GM12878 (cell line): ENCODE results near the gene PROSER2. TPM values are rescaled to one million over a fixed set of nuclear protein-coding genes. Genes with fewer than 3 reads are reported as not detected.

Experiments used
- ATAC-seq: fragments of 200-7000 bp; cut with Tn5 transposase; 3 replicates; pipeline ENCODE4 v1.9.1; 2020; ENCODE audit warnings: mild to moderate bottlenecking, moderate library complexity
- BruUV-seq: library from RNA; stranded (reverse); fragments of 400-500 nt; replicated peaks from 2 replicates; lab custom pipeline; 2021; lab: Mats Ljungman, UMichigan
- CTCF ChIA-PET: fragments of 300-600 bp; sonication (Branson Sonifier 250); formaldehyde crosslinking; extraction: SDS; loops from one replicate; lab custom pipeline; 2021; ENCODE audit warnings: inconsistent platforms; lab: Yijun Ruan, JAX
- POLR2A ChIA-PET: fragments of 350-600 bp; formaldehyde crosslinking; extraction: SDS; loops from one replicate; lab custom pipeline; 2021; ENCODE audit warnings: inconsistent platforms; lab: Charles Lee
- RAD21 ChIA-PET: fragments of 300-600 bp; sonication (Branson Sonifier 250); formaldehyde crosslinking; loops from one replicate; lab custom pipeline; 2023; ENCODE audit warnings: antibody characterized with exemption; ENCODE audit not compliant: unreplicated experiment; lab: Charles Lee
- SMC1A ChIA-PET: fragments of 300-600 bp; sonication (Branson Sonifier 250); formaldehyde crosslinking; loops from one replicate; lab custom pipeline; 2023; ENCODE audit not compliant: unreplicated experiment, uncharacterized antibody; lab: Charles Lee
- DNase-seq: peaks from one replicate; pipeline ENCODE4 v3.0.0-alpha.2; 2011; ENCODE audit warnings: low read depth, low spot score
- FAIRE-seq: peaks from 3 replicates; lab custom pipeline; 2011; peaks lifted over from hg19 to GRCh38; lab: Jason Lieb, UNC
- H2AFZ ChIP-seq: 2 replicates; pipeline ENCODE4 v1.6.0; 2011; ENCODE audit warnings: low read depth, low read length, control low read depth; ENCODE audit not compliant: control insufficient read depth
- H3K27ac ChIP-seq: 2 replicates; pipeline ENCODE4 v1.5.1; 2011; ENCODE audit warnings: control low read depth; ENCODE audit not compliant: control insufficient read depth, insufficient read depth
- H3K27me3 ChIP-seq, 2 experiments: replicated peaks in 1 of 2; 2 replicates each; pipeline versions ENCODE4 v1.6.0 to v1.6.1; 2011; ENCODE audit warnings: low read length in 1 of 2; ENCODE audit not compliant: control insufficient read depth in 2 of 2, insufficient read depth in 2 of 2
- H3K36me3 ChIP-seq, 2 experiments: 2 replicates each; pipeline ENCODE4 v1.5.1; 2011; ENCODE audit warnings: low read length in 1 of 2; ENCODE audit not compliant: control insufficient read depth in 2 of 2, insufficient read depth in 2 of 2
- H3K4me1 ChIP-seq: 2 replicates; pipeline ENCODE4 v1.6.1; 2011; ENCODE audit warnings: mild to moderate bottlenecking, low read length, moderate library complexity, mixed read lengths; ENCODE audit not compliant: control insufficient read depth, insufficient read depth
- H3K4me2 ChIP-seq: 2 replicates; pipeline ENCODE4 v1.6.0; 2011; ENCODE audit warnings: control low read depth; ENCODE audit not compliant: control insufficient read depth, insufficient read depth
- H3K4me3 ChIP-seq: fragments of 200-600 bp; sonication (generic); 2 replicates; pipeline ENCODE4 v1.5.1; 2016
- H3K79me2 ChIP-seq: 2 replicates; pipeline ENCODE4 v1.6.0; 2011; ENCODE audit warnings: low read length; ENCODE audit not compliant: control insufficient read depth, insufficient read depth
- H3K9ac ChIP-seq: 2 replicates; pipeline ENCODE4 v1.8.0; 2011; ENCODE audit warnings: low read length, control low read depth, mixed read lengths; ENCODE audit not compliant: control insufficient read depth, insufficient read depth
- H3K9me3 ChIP-seq: replicated peaks from 3 replicates; pipeline ENCODE4 v1.5.1; 2011; ENCODE audit warnings: mild to moderate bottlenecking, low read length; ENCODE audit not compliant: control insufficient read depth, insufficient read depth
- H4K20me1 ChIP-seq: 2 replicates; pipeline ENCODE4 v1.6.0; 2011; ENCODE audit not compliant: control insufficient read depth, insufficient read depth
- ASH2L ChIP-seq: fragments of 300-600, 200-600 bp; sonication (generic); IDR thresholded peaks from 2 replicates; pipeline ENCODE4 v1.6.1; 2017; ENCODE audit warnings: low read depth, mild to moderate bottlenecking, borderline replicate concordance
- IRF4 ChIP-seq: IDR thresholded peaks from 2 replicates; pipeline ENCODE4 v1.6.1; 2011; ENCODE audit warnings: low read depth, low read length
- WGBS: methylation state at CpG from one replicate; pipeline ENCODE4 v1.1.6; 2016; ENCODE audit warnings: low lambda C conversion rate; ENCODE audit not compliant: insufficient replicate concordance, insufficient coverage; ENCODE audit errors: missing lambda C conversion rate; 5-methylcytosine and 5-hydroxymethylcytosine counted together
- in situ Hi-C: fragments of 300-500 bp; cut with MboI; formaldehyde crosslinking; loops from 9 replicates; pipeline ENCODE4 v1.14.3; 2018; ENCODE audit warnings: mixed read lengths
- intact Hi-C: fragments of 100-400 bp; cut with micrococcal nuclease; formaldehyde crosslinking; loops from one replicate; pipeline ENCODE4 v1.14.2; 2022; ENCODE audit not compliant: unreplicated experiment
- polyA plus RNA-seq, 11 experiments: library from polyadenylated mRNA; depleted of rRNA in 4 of 11; unstranded in 6 of 11; stranded (reverse) in 5 of 11; fragments of >200 nt; fragmentation: Nextera tagmentation in 4 of 11; fragmentation: Illumina TruSeq in 1 of 11; extraction: Ambion mirVana in 4 of 11; extraction: Trizol in 1 of 11; gene quantifications; 1 replicate in 1 of 11; 2 replicates in 10 of 11; pipeline versions ENCODE4 v1.2.1 to v1.2.3, GENCODE V29; 2011 to 2016; ENCODE audit warnings: inconsistent platforms in 2 of 11, missing spikeins in 2 of 11, low read depth in 1 of 11
- total RNA-seq, 4 experiments: library from RNA; depleted of rRNA in 3 of 4; stranded (reverse); fragments of >200 nt in 3 of 4; fragmentation: Illumina TruSeq in 1 of 4; extraction: Trizol in 1 of 4; gene quantifications; 2 replicates each; pipeline versions ENCODE4 v1.2.1 to v1.2.3, GENCODE V29; 2013 to 2021
- TF ChIP-seq, protein P1 (sequence below): IDR thresholded peaks from 2 replicates; pipeline ENCODE4 v1.6.1; 2012; ENCODE audit warnings: mild to moderate bottlenecking, low read depth, low read length

The PROSER2 gene
- total and polyA plus RNA-seq, 10 of the 15 experiments (the other 5 are each of a cell fraction or from before 2014, with no cell fraction given): 0.04 to 0.25 (median 0.07) TPM; not detected in 6

GRCh38 chr10:11875494-11876281 is 52.5 kb downstream of the PROSER2 start:
- POLR2A ChIA-PET: no interaction called here
- SMC1A ChIA-PET: interaction anchor here (0.8 to 1.2 kb wide), 2 partner anchors 11 to 43 kb away, joined by 3 read pairs; no protein-coding TSS in a partner anchor
- H2AFZ ChIP-seq: no peak overlapping the region
- TF ChIP-seq IRF4: no peak
- TF ChIP-seq, protein P1, sequence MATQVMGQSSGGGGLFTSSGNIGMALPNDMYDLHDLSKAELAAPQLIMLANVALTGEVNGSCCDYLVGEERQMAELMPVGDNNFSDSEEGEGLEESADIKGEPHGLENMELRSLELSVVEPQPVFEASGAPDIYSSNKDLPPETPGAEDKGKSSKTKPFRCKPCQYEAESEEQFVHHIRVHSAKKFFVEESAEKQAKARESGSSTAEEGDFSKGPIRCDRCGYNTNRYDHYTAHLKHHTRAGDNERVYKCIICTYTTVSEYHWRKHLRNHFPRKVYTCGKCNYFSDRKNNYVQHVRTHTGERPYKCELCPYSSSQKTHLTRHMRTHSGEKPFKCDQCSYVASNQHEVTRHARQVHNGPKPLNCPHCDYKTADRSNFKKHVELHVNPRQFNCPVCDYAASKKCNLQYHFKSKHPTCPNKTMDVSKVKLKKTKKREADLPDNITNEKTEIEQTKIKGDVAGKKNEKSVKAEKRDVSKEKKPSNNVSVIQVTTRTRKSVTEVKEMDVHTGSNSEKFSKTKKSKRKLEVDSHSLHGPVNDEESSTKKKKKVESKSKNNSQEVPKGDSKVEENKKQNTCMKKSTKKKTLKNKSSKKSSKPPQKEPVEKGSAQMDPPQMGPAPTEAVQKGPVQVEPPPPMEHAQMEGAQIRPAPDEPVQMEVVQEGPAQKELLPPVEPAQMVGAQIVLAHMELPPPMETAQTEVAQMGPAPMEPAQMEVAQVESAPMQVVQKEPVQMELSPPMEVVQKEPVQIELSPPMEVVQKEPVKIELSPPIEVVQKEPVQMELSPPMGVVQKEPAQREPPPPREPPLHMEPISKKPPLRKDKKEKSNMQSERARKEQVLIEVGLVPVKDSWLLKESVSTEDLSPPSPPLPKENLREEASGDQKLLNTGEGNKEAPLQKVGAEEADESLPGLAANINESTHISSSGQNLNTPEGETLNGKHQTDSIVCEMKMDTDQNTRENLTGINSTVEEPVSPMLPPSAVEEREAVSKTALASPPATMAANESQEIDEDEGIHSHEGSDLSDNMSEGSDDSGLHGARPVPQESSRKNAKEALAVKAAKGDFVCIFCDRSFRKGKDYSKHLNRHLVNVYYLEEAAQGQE: no peak
- TF ChIP-seq ASH2L: no peak
- intact Hi-C loops: no loop called here
- FAIRE-seq (no peak), ATAC-seq (no peak; the same call in 2 of the 3 replicates), DNase-seq (no peak)
- no peak overlapping the region for H3K9ac ChIP-seq
- H3K4me3 ChIP-seq: no peak overlapping the region
- no peaks in the 10 kb centered on the region for H3K79me2 ChIP-seq
- no peaks in the 10 kb centered on the region for H4K20me1 ChIP-seq
- no TSS peak for BruUV-seq
- 71% methylated on average over 15 of the region's 17 CpGs for WGBS
- H3K36me3 ChIP-seq: no peaks in the 10 kb centered on the region
- RAD21 ChIA-PET: interaction anchor here (2.0 kb wide), 1 partner anchor 18 kb away, joined by 5 read pairs; no protein-coding TSS in a partner anchor
- H3K4me2 ChIP-seq: no peak overlapping the region
- in situ Hi-C loops: no loop called here
- peaks cover 0 to 2% of the 10 kb centered on the region in 2 experiments; a peak in 2 of 4 replicates for H3K27me3 ChIP-seq
- H3K4me1 ChIP-seq: peaks cover 4% of the 10 kb centered on the region
- CTCF ChIA-PET: interaction anchor here (2.9 kb wide), 1 partner anchor 11 kb away, joined by 7 read pairs; no protein-coding TSS in a partner anchor
- no peaks in the 10 kb centered on the region for H3K9me3 ChIP-seq
- no peak overlapping the region for H3K27ac ChIP-seq
